Loucy (cell line): ENCODE measurements around the gene MGMT.

ENCODE experiments used
- H2AFZ ChIP-seq: fragments of 200-600 bp; sonication (generic); 2 replicates; pipeline ENCODE4 v1.6.0; 2016; ENCODE audit warnings: antibody characterized with exemption, mild to moderate bottlenecking, low read length, moderate library complexity
- H3F3A ChIP-seq: fragments of 200-600 bp; 2 replicates; pipeline ENCODE4 v1.6.0; 2016; ENCODE audit warnings: antibody characterized with exemption, low read depth, mild to moderate bottlenecking
- H3K27me3 ChIP-seq: fragments of 200-600 bp; sonication (generic); 2 replicates; pipeline ENCODE4 v1.6.1; 2014; ENCODE audit warnings: low read length, mild to moderate bottlenecking; ENCODE audit not compliant: insufficient read depth, poor library complexity, severe bottlenecking
- H3K36me3 ChIP-seq: fragments of 200-600 bp; sonication (generic); 2 replicates; pipeline ENCODE4 v1.6.1; 2016; ENCODE audit warnings: low read length; ENCODE audit not compliant: insufficient read depth
- H3K4me1 ChIP-seq: fragments of 200-600 bp; sonication (generic); 2 replicates; pipeline ENCODE4 v1.5.1; 2014; ENCODE audit warnings: low read length, mild to moderate bottlenecking; ENCODE audit not compliant: insufficient read depth, poor library complexity, severe bottlenecking
- H3K4me2 ChIP-seq: fragments of 200-600 bp; sonication (generic); 2 replicates; pipeline ENCODE4 v1.6.0; 2014; ENCODE audit warnings: antibody characterized with exemption, low read length, low read depth, mild to moderate bottlenecking; ENCODE audit not compliant: poor library complexity, severe bottlenecking
- H3K4me3 ChIP-seq: fragments of 200-600 bp; sonication (generic); 2 replicates; pipeline ENCODE4 v1.5.1; 2014; ENCODE audit warnings: low read length, mild to moderate bottlenecking, mixed read lengths; ENCODE audit not compliant: poor library complexity, severe bottlenecking
- H3K79me2 ChIP-seq: fragments of 200-600 bp; sonication (generic); 2 replicates; pipeline ENCODE4 v1.6.1; 2014; ENCODE audit warnings: low read length; ENCODE audit not compliant: insufficient read depth
- H3K9ac ChIP-seq: fragments of 200-600 bp; sonication (generic); 2 replicates; pipeline ENCODE4 v1.6.0; 2014; ENCODE audit warnings: mild to moderate bottlenecking, low read depth, low read length, moderate library complexity; ENCODE audit not compliant: poor library complexity, severe bottlenecking
- H3K9me2 ChIP-seq: fragments of 200-600 bp; sonication (generic); replicated peaks from 2 replicates; pipeline ENCODE4 v1.6.1; 2016; ENCODE audit warnings: low read depth, low read length, mixed read lengths
- H3K9me3 ChIP-seq: fragments of 200-600 bp; sonication (generic); 2 replicates; pipeline ENCODE4 v1.6.1; 2014; ENCODE audit warnings: mild to moderate bottlenecking, antibody characterized with exemption, low read length, low read depth; ENCODE audit not compliant: insufficient read depth
- H4K20me1 ChIP-seq: fragments of 200-600 bp; sonication (generic); 2 replicates; pipeline ENCODE4 v1.6.0; 2014; ENCODE audit warnings: antibody characterized with exemption, low read length, mild to moderate bottlenecking; ENCODE audit not compliant: insufficient read depth, poor library complexity, severe bottlenecking
- CTCF ChIP-seq: fragments of 200-600 bp; sonication (generic); conservative IDR thresholded peaks from 2 replicates; pipeline ENCODE4 v1.5.1; 2014; ENCODE audit warnings: mild to moderate bottlenecking, antibody characterized with exemption, low read length
- EZH2phosphoT487 ChIP-seq: fragments of 200-600 bp; IDR thresholded peaks from 2 replicates; pipeline ENCODE4 v1.6.1; 2018; ENCODE audit warnings: antibody characterized with exemption, mild to moderate bottlenecking, moderate library complexity, borderline replicate concordance

MGMT gene

GRCh38 chr10:129793996-129794395 lies 327.0 kb downstream of the MGMT start:
- no peaks in the 10 kb centered on the region for H3K27me3 ChIP-seq
- TF ChIP-seq EZH2phosphoT487 (no peak), CTCF (no peak)
- no peaks in the 10 kb centered on the region for H3K36me3 ChIP-seq
- H3K9me3 ChIP-seq: no peaks in the 10 kb centered on the region
- no peaks in the 10 kb centered on the region for H3K79me2 ChIP-seq
- H3K4me3 ChIP-seq: no peak overlapping the region
- H2AFZ ChIP-seq: no peak overlapping the region
- H3K9me2 ChIP-seq: no peaks in the 10 kb centered on the region
- H3K9ac ChIP-seq: no peak overlapping the region
- H3K4me1 ChIP-seq: no peaks in the 10 kb centered on the region
- no peak overlapping the region for H3K4me2 ChIP-seq
- H4K20me1 ChIP-seq: no peaks in the 10 kb centered on the region
- no peaks in the 10 kb centered on the region for H3F3A ChIP-seq

GRCh38 chr10:129796710-129797420 lies 329.8 kb downstream of the MGMT start:
- H3K4me3 ChIP-seq: no peak overlapping the region
- no peak overlapping the region for H3K9ac ChIP-seq
- no peaks in the 10 kb centered on the region for H3K4me1 ChIP-seq
- H2AFZ ChIP-seq: no peak overlapping the region
- H3F3A ChIP-seq: no peaks in the 10 kb centered on the region
- H3K4me2 ChIP-seq: no peak overlapping the region
- H3K9me3 ChIP-seq: no peaks in the 10 kb centered on the region
- H3K9me2 ChIP-seq: no peaks in the 10 kb centered on the region
- no peaks in the 10 kb centered on the region for H3K27me3 ChIP-seq
- no peaks in the 10 kb centered on the region for H3K79me2 ChIP-seq
- no peak for TF ChIP-seq CTCF
- TF ChIP-seq EZH2phosphoT487: no peak
- no peaks in the 10 kb centered on the region for H4K20me1 ChIP-seq
- H3K36me3 ChIP-seq: no peaks in the 10 kb centered on the region

- TF ChIP-seq EZH2phosphoT487 (no peak), CTCF (no peak)
- Histone ChIP-seq H3K4me2 (no peak overlapping the region), H3K79me2 (no peaks in the 10 kb centered on the region), H3K9me3 (peaks cover 17% of the 10 kb centered on the region; the same call in 1 of the 2 replicates), H4K20me1 (no peaks in the 10 kb centered on the region), H3K27me3 (no peaks in the 10 kb centered on the region), H3F3A (no peaks in the 10 kb centered on the region), H3K4me1 (no peaks in the 10 kb centered on the region), H3K36me3 (no peaks in the 10 kb centered on the region), H2AFZ (no peak overlapping the region), H3K9me2 (no peaks in the 10 kb centered on the region), H3K4me3 (no peak overlapping the region), H3K9ac (no peak overlapping the region)
These were observed 332.9 kb downstream of the MGMT start for GRCh38 chr10:129799942-129800341.
